Measurements from ENCODE around the gene ZNF555.

ZNF555 gene

GRCh38 chr19:2850256-2850925 lies 9.1 kb downstream of the ZNF555 start:
- POLR2A ChIA-PET = no interaction called here
- DNase-seq (ENCODE audit: extremely low spot score) = no peak

GRCh38 chr19:2852598-2852997 lies 11.3 kb downstream of the ZNF555 start:
- CTCF ChIA-PET = no interaction called here
- POLR2A ChIA-PET = no interaction called here
- TF ChIP-seq BHLHE40 (IDR thresholded peaks at IDR 0.05; ENCODE audit: borderline replicate concordance) = no peak
- TF ChIP-seq LEF1 (IDR thresholded peaks at IDR 0.05; ENCODE audit: borderline replicate concordance) = no peak
- TF ChIP-seq L3MBTL2 (conservative IDR thresholded peaks at IDR 0.05) = no peak
- TF ChIP-seq ELF4 (IDR thresholded peaks at IDR 0.05) = no peak
- TF ChIP-seq SP1 (IDR thresholded peaks at IDR 0.05) = no peak

More at GRCh38 chr19:2850256-2850925, 9.1 kb downstream of the ZNF555 start:
- TF ChIP-seq SP1 (IDR thresholded peaks at IDR 0.05) (no peak), LEF1 (IDR thresholded peaks at IDR 0.05; ENCODE audit: borderline replicate concordance) (no peak), FOXK2 (IDR thresholded peaks at IDR 0.05) (no peak), ARNT (IDR thresholded peaks at IDR 0.05) (no peak), FOXA1 (IDR thresholded peaks at IDR 0.05) (no peak), NFRKB (IDR thresholded peaks at IDR 0.05) (no peak), HDGF (IDR thresholded peaks at IDR 0.05; ENCODE audit: borderline replicate concordance) (no peak), FOXM1 (IDR thresholded peaks at IDR 0.05; ENCODE audit: borderline replicate concordance) (no peak), L3MBTL2 (conservative IDR thresholded peaks at IDR 0.05) (no peak), SUZ12 (IDR thresholded peaks at IDR 0.05) (no peak), ELF4 (IDR thresholded peaks at IDR 0.05) (no peak), BHLHE40 (IDR thresholded peaks at IDR 0.05; ENCODE audit: borderline replicate concordance) (no peak), PKNOX1 (IDR thresholded peaks at IDR 0.05) (no peak), CTBP1 (IDR thresholded peaks at IDR 0.05; ENCODE audit: borderline replicate concordance) (no peak), TARDBP (IDR thresholded peaks at IDR 0.05) (no peak), ZNF384 (IDR thresholded peaks at IDR 0.05) (no peak)
- CTCF ChIA-PET = no interaction called here

GRCh38 chr19:2853015-2853606 lies 11.8 kb downstream of the ZNF555 start:
- POLR2A ChIA-PET = no interaction called here
- TF ChIP-seq SUZ12 (IDR thresholded peaks at IDR 0.05) = no peak
- no peak for TF ChIP-seq PKNOX1 (IDR thresholded peaks at IDR 0.05)
- no peak for TF ChIP-seq L3MBTL2 (conservative IDR thresholded peaks at IDR 0.05)
- TF ChIP-seq LEF1 (IDR thresholded peaks at IDR 0.05; ENCODE audit: borderline replicate concordance) = no peak
- TF ChIP-seq ARNT (IDR thresholded peaks at IDR 0.05) = no peak
- TF ChIP-seq FOXM1 (IDR thresholded peaks at IDR 0.05; ENCODE audit: borderline replicate concordance) = no peak
- TF ChIP-seq BHLHE40 (IDR thresholded peaks at IDR 0.05; ENCODE audit: borderline replicate concordance) = no peak
- TF ChIP-seq ELF4 (IDR thresholded peaks at IDR 0.05) = no peak
- no peak for TF ChIP-seq SP1 (IDR thresholded peaks at IDR 0.05)
- TF ChIP-seq HDGF (IDR thresholded peaks at IDR 0.05; ENCODE audit: borderline replicate concordance) = no peak
- no peak for TF ChIP-seq TARDBP (IDR thresholded peaks at IDR 0.05)
- no peak for TF ChIP-seq FOXA1 (IDR thresholded peaks at IDR 0.05)
- TF ChIP-seq ZNF384 (IDR thresholded peaks at IDR 0.05) = no peak
- CTCF ChIA-PET = no interaction called here
- DNase-seq (ENCODE audit: extremely low spot score) = no peak

More at GRCh38 chr19:2852598-2852997, 11.3 kb downstream of the ZNF555 start:
- DNase-seq (ENCODE audit: extremely low spot score) = no peak

GRCh38 chr19:2854849-2855248 lies 13.6 kb downstream of the ZNF555 start:
- CTCF ChIA-PET = no interaction called here
- no peak for TF ChIP-seq FOXM1 (IDR thresholded peaks at IDR 0.05; ENCODE audit: borderline replicate concordance)
- TF ChIP-seq LEF1 (IDR thresholded peaks at IDR 0.05; ENCODE audit: borderline replicate concordance) = no peak
- POLR2A ChIA-PET = no interaction called here
- no peak for DNase-seq (ENCODE audit: extremely low spot score)

- ChIA-PET CTCF (no interaction called here), POLR2A (no interaction called here)
- no peak for DNase-seq (ENCODE audit: extremely low spot score)
- TF ChIP-seq SUZ12 (IDR thresholded peaks at IDR 0.05) = no peak
- TF ChIP-seq BHLHE40 (IDR thresholded peaks at IDR 0.05; ENCODE audit: borderline replicate concordance) = no peak
- TF ChIP-seq ELF4 (IDR thresholded peaks at IDR 0.05) = no peak
- no peak for TF ChIP-seq NFRKB (IDR thresholded peaks at IDR 0.05)
- TF ChIP-seq SP1 (IDR thresholded peaks at IDR 0.05) = no peak
- TF ChIP-seq PKNOX1 (IDR thresholded peaks at IDR 0.05) = no peak
- TF ChIP-seq CTBP1 (IDR thresholded peaks at IDR 0.05; ENCODE audit: borderline replicate concordance) = no peak
- TF ChIP-seq FOXK2 (IDR thresholded peaks at IDR 0.05) = no peak
- TF ChIP-seq ARNT (IDR thresholded peaks at IDR 0.05) = no peak
- no peak for TF ChIP-seq TARDBP (IDR thresholded peaks at IDR 0.05)
- no peak for TF ChIP-seq L3MBTL2 (conservative IDR thresholded peaks at IDR 0.05)
- TF ChIP-seq ZNF384 (IDR thresholded peaks at IDR 0.05) = no peak
- no peak for TF ChIP-seq LEF1 (IDR thresholded peaks at IDR 0.05; ENCODE audit: borderline replicate concordance)
- no peak for TF ChIP-seq FOXA1 (IDR thresholded peaks at IDR 0.05)
These were observed 15.3 kb downstream of the ZNF555 start for GRCh38 chr19:2856457-2857050.

GRCh38 chr19:2858864-2859263 lies 17.6 kb downstream of the ZNF555 start:
- ChIA-PET CTCF (no interaction called here), POLR2A (interaction anchor here (2.4 kb wide), 1 partner anchor 18 kb away, joined by 6 read pairs; the partner anchor contains the start of gene ZNF555)
- no peak for TF ChIP-seq SP1 (IDR thresholded peaks at IDR 0.05)
- TF ChIP-seq ZNF384 (IDR thresholded peaks at IDR 0.05) = no peak
- no peak for TF ChIP-seq ARNT (IDR thresholded peaks at IDR 0.05)
- no peak for TF ChIP-seq PKNOX1 (IDR thresholded peaks at IDR 0.05)
- TF ChIP-seq HDGF (IDR thresholded peaks at IDR 0.05; ENCODE audit: borderline replicate concordance) = no peak
- TF ChIP-seq ELF4 (IDR thresholded peaks at IDR 0.05) = no peak
- no peak for TF ChIP-seq FOXA1 (IDR thresholded peaks at IDR 0.05)
- no peak for TF ChIP-seq CTBP1 (IDR thresholded peaks at IDR 0.05; ENCODE audit: borderline replicate concordance)
- DNase-seq (ENCODE audit: extremely low spot score) = no peak

Data from HEK293T (cell line).